IMR-90 (cell line): ENCODE data around the gene TEX2.

Experiments
- CHD1 ChIP-seq: IDR thresholded peaks from 2 replicates; pipeline ENCODE4 v1.6.1; 2012; ENCODE audit warnings: low read depth, low read length, improper control_type of control experiment
- MAFK ChIP-seq: IDR thresholded peaks from 2 replicates; pipeline ENCODE4 v1.6.1; 2012; ENCODE audit warnings: low read depth, low read length, improper control_type of control experiment
- MAZ ChIP-seq: IDR thresholded peaks from 2 replicates; pipeline ENCODE4 v1.6.1; 2012; ENCODE audit warnings: low read depth, mild to moderate bottlenecking, low read length, improper control_type of control experiment, moderate library complexity, borderline replicate concordance
- MXI1 ChIP-seq: IDR thresholded peaks from 2 replicates; pipeline ENCODE4 v1.6.1; 2012; ENCODE audit warnings: low read depth, mild to moderate bottlenecking, low read length, moderate library complexity, borderline replicate concordance
- TF ChIP-seq, protein P1 (sequence below): conservative IDR thresholded peaks from 2 replicates; pipeline ENCODE4 v1.5.1; 2012; ENCODE audit warnings: mild to moderate bottlenecking, low read depth, low read length, improper control_type of control experiment
- TF ChIP-seq, protein P2 (sequence below): fragments of 150-350 bp; IDR thresholded peaks from 2 replicates; pipeline ENCODE4 v1.6.1; 2017; ENCODE audit warnings: mild to moderate bottlenecking, antibody characterized with exemption, low read length, low read depth

DNA sequence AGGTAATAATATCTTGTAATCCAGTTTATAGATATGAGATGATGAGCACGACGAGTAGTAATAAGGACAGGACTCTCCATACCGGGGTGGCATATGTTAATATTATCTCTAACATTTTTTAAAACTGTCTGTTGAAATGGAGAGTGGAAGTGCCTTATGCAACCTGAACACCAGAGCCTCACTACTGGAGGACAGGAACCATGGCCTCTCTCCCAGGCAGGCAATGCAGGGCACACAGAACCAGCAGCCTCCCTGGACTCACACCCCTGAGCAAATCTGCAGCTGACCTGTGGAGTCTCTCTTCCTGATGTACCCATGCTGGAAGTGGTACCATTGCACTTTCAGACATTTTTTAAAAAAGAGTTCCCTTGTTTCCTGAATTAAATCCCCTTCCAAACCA, 78.0 kb downstream of the TEX2 start:
- TF ChIP-seq MAZ (no peak), CHD1 (no peak), MAFK (no peak), MXI1 (no peak)
- TF ChIP-seq, protein P1, sequence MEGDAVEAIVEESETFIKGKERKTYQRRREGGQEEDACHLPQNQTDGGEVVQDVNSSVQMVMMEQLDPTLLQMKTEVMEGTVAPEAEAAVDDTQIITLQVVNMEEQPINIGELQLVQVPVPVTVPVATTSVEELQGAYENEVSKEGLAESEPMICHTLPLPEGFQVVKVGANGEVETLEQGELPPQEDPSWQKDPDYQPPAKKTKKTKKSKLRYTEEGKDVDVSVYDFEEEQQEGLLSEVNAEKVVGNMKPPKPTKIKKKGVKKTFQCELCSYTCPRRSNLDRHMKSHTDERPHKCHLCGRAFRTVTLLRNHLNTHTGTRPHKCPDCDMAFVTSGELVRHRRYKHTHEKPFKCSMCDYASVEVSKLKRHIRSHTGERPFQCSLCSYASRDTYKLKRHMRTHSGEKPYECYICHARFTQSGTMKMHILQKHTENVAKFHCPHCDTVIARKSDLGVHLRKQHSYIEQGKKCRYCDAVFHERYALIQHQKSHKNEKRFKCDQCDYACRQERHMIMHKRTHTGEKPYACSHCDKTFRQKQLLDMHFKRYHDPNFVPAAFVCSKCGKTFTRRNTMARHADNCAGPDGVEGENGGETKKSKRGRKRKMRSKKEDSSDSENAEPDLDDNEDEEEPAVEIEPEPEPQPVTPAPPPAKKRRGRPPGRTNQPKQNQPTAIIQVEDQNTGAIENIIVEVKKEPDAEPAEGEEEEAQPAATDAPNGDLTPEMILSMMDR, result no peak
- TF ChIP-seq, protein P2, sequence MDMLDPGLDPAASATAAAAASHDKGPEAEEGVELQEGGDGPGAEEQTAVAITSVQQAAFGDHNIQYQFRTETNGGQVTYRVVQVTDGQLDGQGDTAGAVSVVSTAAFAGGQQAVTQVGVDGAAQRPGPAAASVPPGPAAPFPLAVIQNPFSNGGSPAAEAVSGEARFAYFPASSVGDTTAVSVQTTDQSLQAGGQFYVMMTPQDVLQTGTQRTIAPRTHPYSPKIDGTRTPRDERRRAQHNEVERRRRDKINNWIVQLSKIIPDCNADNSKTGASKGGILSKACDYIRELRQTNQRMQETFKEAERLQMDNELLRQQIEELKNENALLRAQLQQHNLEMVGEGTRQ, result no peak
